ENCODE results near the gene VWA1. TPM values are rescaled to one million over a fixed set of nuclear protein-coding genes. Genes with fewer than 3 reads are reported as not detected.
A peak's percentile ranks its signal among the peaks of the same experiment; 100 is the strongest.

The VWA1 gene
- total RNA-seq, 1 experiment from 2014 or later, result 35.5 TPM

DNA sequence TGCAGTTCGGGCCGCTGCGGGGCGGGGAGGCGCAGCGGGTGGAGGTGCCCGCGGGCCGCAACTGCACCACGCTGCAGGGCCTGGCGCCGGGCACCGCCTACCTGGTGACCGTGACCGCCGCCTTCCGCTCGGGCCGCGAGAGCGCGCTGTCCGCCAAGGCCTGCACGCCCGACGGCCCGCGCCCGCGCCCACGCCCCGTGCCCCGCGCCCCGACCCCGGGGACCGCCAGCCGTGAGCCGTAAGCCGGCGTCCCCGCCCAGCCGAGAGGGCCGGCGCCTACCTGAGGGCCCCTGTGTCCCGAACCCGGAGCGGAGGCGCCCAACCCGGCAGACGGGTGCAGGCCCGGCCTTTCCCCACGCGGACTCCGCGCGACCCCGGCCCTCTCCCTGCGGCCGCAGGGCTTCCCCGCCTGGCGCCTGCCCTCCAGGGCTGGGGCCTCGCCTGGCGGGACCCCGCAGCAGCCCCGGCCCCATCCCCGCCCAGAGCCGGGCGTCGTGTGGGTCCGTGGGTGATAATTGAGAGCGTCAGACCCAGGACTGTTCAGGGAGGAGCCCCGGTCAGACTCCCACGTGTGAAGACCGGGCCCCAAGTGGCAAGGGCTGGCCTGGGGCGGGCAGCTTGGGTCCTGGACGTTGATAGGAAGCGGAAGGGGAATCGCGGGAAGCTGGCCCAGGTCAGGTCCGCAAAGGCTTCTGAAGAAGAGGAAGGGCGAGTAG is 4.2 kb downstream of the VWA1 start (continued):
- TF ChIP-seq, protein P1, sequence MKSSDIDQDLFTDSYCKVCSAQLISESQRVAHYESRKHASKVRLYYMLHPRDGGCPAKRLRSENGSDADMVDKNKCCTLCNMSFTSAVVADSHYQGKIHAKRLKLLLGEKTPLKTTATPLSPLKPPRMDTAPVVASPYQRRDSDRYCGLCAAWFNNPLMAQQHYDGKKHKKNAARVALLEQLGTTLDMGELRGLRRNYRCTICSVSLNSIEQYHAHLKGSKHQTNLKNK (CRISPR knock-in tag; IDR thresholded peaks at IDR 0.05), result no peak

DNA sequence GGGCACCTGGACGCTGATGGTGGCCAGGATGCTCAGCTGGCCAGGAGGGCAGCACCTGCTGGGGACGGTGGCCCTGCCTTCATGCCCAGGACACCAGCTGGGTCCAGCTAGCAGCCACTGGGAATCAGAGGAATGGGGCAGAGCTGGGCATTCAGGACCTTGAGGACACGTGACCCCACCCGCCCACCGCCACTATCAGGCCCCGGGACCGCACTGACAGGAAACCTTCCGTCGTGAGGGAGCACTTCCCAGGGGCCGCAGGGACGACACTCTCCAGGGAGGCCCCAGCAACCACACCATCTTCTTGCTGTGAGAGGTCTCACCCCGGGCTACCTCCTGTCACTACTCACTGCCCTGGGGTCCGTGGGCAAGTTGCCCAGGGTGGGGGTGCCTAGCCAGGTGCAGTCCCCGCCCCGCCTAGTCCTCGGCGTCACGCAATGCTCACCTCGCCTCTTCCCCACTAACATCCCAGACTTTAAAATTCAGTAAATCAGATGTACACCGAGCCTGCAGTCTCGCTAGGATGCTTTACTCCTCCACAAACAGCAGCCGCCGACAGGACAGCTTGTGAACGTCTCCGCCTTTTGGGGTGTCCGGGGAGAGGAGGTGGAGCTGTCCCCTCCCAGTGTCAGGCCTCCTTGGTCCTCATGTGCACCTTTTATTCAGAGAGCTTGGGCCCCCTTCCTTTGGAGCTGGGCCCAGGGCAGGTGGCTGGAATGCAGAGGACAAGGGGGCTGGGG is 4.9 kb downstream of the VWA1 start:
- ChIA-PET POLR2A (interaction anchor here (1.1 kb wide), 1 partner anchor 8 kb away, joined by 5 read pairs; no protein-coding TSS in a partner anchor), CTCF (interaction anchor here (0.7 to 1.9 kb wide), 13 partner anchors 8 to 93 kb away, joined by 3 to 11 read pairs (median 4); partner anchors contain the start of genes CCNL2 and MRPL20)
- ATAC-seq (no peak), DNase-seq (ENCODE audit: low spot score) (no peak)
- Mint-ChIP-seq H3K4me1 (peaks cover 6% of the 10 kb centered on the region; the same call in 1 of the 2 replicates), H3K9me3 (no peaks in the 10 kb centered on the region), H3K27me3 (ENCODE audit: low read depth) (peaks cover 4% of the 10 kb centered on the region), H3K36me3 (no peaks in the 10 kb centered on the region), H3K27ac (peak overlapping the region; percentile 41; the same call in 1 of the 2 replicates), H3K4me3 (no peak overlapping the region)
- TF ChIP-seq ZNF281 (CRISPR knock-in tag; IDR thresholded peaks at IDR 0.05), result no peak
- TF ChIP-seq, protein P2, sequence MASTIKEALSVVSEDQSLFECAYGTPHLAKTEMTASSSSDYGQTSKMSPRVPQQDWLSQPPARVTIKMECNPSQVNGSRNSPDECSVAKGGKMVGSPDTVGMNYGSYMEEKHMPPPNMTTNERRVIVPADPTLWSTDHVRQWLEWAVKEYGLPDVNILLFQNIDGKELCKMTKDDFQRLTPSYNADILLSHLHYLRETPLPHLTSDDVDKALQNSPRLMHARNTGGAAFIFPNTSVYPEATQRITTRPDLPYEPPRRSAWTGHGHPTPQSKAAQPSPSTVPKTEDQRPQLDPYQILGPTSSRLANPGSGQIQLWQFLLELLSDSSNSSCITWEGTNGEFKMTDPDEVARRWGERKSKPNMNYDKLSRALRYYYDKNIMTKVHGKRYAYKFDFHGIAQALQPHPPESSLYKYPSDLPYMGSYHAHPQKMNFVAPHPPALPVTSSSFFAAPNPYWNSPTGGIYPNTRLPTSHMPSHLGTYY (CRISPR knock-in tag; IDR thresholded peaks at IDR 0.05), result no peak
- no peak for TF ChIP-seq SOX15 (CRISPR knock-in tag; IDR thresholded peaks at IDR 0.05)
- TF ChIP-seq ZNF232 (CRISPR knock-in tag; IDR thresholded peaks at IDR 0.05), result no peak
- TF ChIP-seq, protein P3, sequence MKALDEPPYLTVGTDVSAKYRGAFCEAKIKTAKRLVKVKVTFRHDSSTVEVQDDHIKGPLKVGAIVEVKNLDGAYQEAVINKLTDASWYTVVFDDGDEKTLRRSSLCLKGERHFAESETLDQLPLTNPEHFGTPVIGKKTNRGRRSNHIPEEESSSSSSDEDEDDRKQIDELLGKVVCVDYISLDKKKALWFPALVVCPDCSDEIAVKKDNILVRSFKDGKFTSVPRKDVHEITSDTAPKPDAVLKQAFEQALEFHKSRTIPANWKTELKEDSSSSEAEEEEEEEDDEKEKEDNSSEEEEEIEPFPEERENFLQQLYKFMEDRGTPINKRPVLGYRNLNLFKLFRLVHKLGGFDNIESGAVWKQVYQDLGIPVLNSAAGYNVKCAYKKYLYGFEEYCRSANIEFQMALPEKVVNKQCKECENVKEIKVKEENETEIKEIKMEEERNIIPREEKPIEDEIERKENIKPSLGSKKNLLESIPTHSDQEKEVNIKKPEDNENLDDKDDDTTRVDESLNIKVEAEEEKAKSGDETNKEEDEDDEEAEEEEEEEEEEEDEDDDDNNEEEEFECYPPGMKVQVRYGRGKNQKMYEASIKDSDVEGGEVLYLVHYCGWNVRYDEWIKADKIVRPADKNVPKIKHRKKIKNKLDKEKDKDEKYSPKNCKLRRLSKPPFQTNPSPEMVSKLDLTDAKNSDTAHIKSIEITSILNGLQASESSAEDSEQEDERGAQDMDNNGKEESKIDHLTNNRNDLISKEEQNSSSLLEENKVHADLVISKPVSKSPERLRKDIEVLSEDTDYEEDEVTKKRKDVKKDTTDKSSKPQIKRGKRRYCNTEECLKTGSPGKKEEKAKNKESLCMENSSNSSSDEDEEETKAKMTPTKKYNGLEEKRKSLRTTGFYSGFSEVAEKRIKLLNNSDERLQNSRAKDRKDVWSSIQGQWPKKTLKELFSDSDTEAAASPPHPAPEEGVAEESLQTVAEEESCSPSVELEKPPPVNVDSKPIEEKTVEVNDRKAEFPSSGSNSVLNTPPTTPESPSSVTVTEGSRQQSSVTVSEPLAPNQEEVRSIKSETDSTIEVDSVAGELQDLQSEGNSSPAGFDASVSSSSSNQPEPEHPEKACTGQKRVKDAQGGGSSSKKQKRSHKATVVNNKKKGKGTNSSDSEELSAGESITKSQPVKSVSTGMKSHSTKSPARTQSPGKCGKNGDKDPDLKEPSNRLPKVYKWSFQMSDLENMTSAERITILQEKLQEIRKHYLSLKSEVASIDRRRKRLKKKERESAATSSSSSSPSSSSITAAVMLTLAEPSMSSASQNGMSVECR (CRISPR knock-in tag; IDR thresholded peaks at IDR 0.05; ENCODE audit: borderline replicate concordance), result no peak
- TF ChIP-seq E2F1 (CRISPR knock-in tag; IDR thresholded peaks at IDR 0.05), result no peak
- no peak for TF ChIP-seq PRDM15 (CRISPR knock-in tag; IDR thresholded peaks at IDR 0.05)
- TF ChIP-seq SMAD3 (CRISPR knock-in tag; IDR thresholded peaks at IDR 0.05; ENCODE audit: borderline replicate concordance), result no peak
- TF ChIP-seq PRRX2 (CRISPR knock-in tag; IDR thresholded peaks at IDR 0.05), result no peak
- TF ChIP-seq MYBL2 (CRISPR knock-in tag; IDR thresholded peaks at IDR 0.05), result no peak
- TF ChIP-seq ZNF396 (CRISPR knock-in tag; IDR thresholded peaks at IDR 0.05; ENCODE audit: borderline replicate concordance), result no peak
- TF ChIP-seq GABPB1 (CRISPR knock-in tag; IDR thresholded peaks at IDR 0.05), result no peak
- TF ChIP-seq AR (CRISPR knock-in tag; IDR thresholded peaks at IDR 0.05), result no peak
- TF ChIP-seq NFE2L1 (CRISPR knock-in tag; IDR thresholded peaks at IDR 0.05), result no peak
- no peak for TF ChIP-seq ZNF263 (CRISPR knock-in tag; IDR thresholded peaks at IDR 0.05; ENCODE audit: low read depth)
- TF ChIP-seq IRF2 (CRISPR knock-in tag; IDR thresholded peaks at IDR 0.05; ENCODE audit: borderline replicate concordance, low read depth), result no peak
